ENCODE measurements around the gene TBC1D10B. TPM values are rescaled to one million over a fixed set of nuclear protein-coding genes. Genes with fewer than 3 reads are reported as not detected.

The TBC1D10B gene
- total RNA-seq, 1 donor: 31.5 TPM

GRCh38 chr16:30413112-30413806, 43.0 kb upstream of the TBC1D10B start:
- H3K36me3 ChIP-seq (ENCODE audit: insufficient read depth, low read length): peaks cover 28% of the 10 kb centered on the region
- H2AFZ ChIP-seq (ENCODE audit: low read length): no peak overlapping the region
- peaks cover 15% of the 10 kb centered on the region for H3K4me1 ChIP-seq (ENCODE audit: insufficient read depth, low read length)
- H3K27ac ChIP-seq (ENCODE audit: low read depth, low read length): no peak overlapping the region
- no peak overlapping the region for H3K4me3 ChIP-seq (ENCODE audit: insufficient read depth, low read length)
- H4K20me1 ChIP-seq (ENCODE audit: insufficient read depth, low read length): peaks cover 9% of the 10 kb centered on the region
- no peak for TF ChIP-seq CTCF (IDR thresholded peaks at IDR 0.05; ENCODE audit: extremely low read depth, low read depth, low read length)
- DNase-seq (ENCODE audit: insufficient read length, low spot score, missing footprints): peak; percentile 19
- no peaks in the 10 kb centered on the region for H3K27me3 ChIP-seq (ENCODE audit: insufficient read depth, low read length)
- no peak overlapping the region for H3K4me2 ChIP-seq (ENCODE audit: insufficient read depth, low read length)
- no peaks in the 10 kb centered on the region for H3K9me3 ChIP-seq (ENCODE audit: low read depth, low read length)
- peaks cover 31% of the 10 kb centered on the region for H3K79me2 ChIP-seq (ENCODE audit: insufficient read depth, low read length)

GRCh38 chr16:30409125-30410060, 39.1 kb upstream of the TBC1D10B start:
- H4K20me1 ChIP-seq (ENCODE audit: insufficient read depth, low read length): peaks cover 6% of the 10 kb centered on the region
- peak; percentile 98 for DNase-seq (ENCODE audit: insufficient read length, low spot score, missing footprints)
- H3K4me1 ChIP-seq (ENCODE audit: insufficient read depth, low read length): peaks cover 20% of the 10 kb centered on the region
- TF ChIP-seq CTCF (IDR thresholded peaks at IDR 0.05; ENCODE audit: extremely low read depth, low read depth, low read length): peak; percentile 99
- no peaks in the 10 kb centered on the region for H3K27me3 ChIP-seq (ENCODE audit: insufficient read depth, low read length)
- peak overlapping the region; percentile 62 for H3K4me2 ChIP-seq (ENCODE audit: insufficient read depth, low read length)
- H3K36me3 ChIP-seq (ENCODE audit: insufficient read depth, low read length): peaks cover 24% of the 10 kb centered on the region
- peak overlapping the region; percentile 53 for H3K4me3 ChIP-seq (ENCODE audit: insufficient read depth, low read length)
- H3K9me3 ChIP-seq (ENCODE audit: low read depth, low read length): no peaks in the 10 kb centered on the region
- peaks cover 31% of the 10 kb centered on the region for H3K79me2 ChIP-seq (ENCODE audit: insufficient read depth, low read length)
- no peak overlapping the region for H3K27ac ChIP-seq (ENCODE audit: low read depth, low read length)
- no peak overlapping the region for H2AFZ ChIP-seq (ENCODE audit: low read length)

GRCh38 chr16:30407804-30408534, 37.7 kb upstream of the TBC1D10B start:
- peaks cover 31% of the 10 kb centered on the region for H3K79me2 ChIP-seq (ENCODE audit: insufficient read depth, low read length)
- H3K4me3 ChIP-seq (ENCODE audit: insufficient read depth, low read length): peak overlapping the region; percentile 85
- no peaks in the 10 kb centered on the region for H3K9me3 ChIP-seq (ENCODE audit: low read depth, low read length)
- no peaks in the 10 kb centered on the region for H3K27me3 ChIP-seq (ENCODE audit: insufficient read depth, low read length)
- peak overlapping the region; percentile 84 for H3K4me2 ChIP-seq (ENCODE audit: insufficient read depth, low read length)
- H4K20me1 ChIP-seq (ENCODE audit: insufficient read depth, low read length): peaks cover 4% of the 10 kb centered on the region
- H3K4me1 ChIP-seq (ENCODE audit: insufficient read depth, low read length): peaks cover 20% of the 10 kb centered on the region
- DNase-seq (ENCODE audit: insufficient read length, low spot score, missing footprints): peak; percentile 89
- TF ChIP-seq CTCF (IDR thresholded peaks at IDR 0.05; ENCODE audit: extremely low read depth, low read depth, low read length): no peak
- H2AFZ ChIP-seq (ENCODE audit: low read length): no peak overlapping the region
- peak overlapping the region; percentile 46 for H3K27ac ChIP-seq (ENCODE audit: low read depth, low read length)
- peaks cover 14% of the 10 kb centered on the region for H3K36me3 ChIP-seq (ENCODE audit: insufficient read depth, low read length)
